Measurements from ENCODE around the gene YTHDC1. TPM values are rescaled to one million over a fixed set of nuclear protein-coding genes. Genes with fewer than 3 reads are reported as not detected.

YTHDC1 gene
- polyA plus RNA-seq, 4 donors, result 30.2 to 123 (median 34.2) TPM

DNA sequence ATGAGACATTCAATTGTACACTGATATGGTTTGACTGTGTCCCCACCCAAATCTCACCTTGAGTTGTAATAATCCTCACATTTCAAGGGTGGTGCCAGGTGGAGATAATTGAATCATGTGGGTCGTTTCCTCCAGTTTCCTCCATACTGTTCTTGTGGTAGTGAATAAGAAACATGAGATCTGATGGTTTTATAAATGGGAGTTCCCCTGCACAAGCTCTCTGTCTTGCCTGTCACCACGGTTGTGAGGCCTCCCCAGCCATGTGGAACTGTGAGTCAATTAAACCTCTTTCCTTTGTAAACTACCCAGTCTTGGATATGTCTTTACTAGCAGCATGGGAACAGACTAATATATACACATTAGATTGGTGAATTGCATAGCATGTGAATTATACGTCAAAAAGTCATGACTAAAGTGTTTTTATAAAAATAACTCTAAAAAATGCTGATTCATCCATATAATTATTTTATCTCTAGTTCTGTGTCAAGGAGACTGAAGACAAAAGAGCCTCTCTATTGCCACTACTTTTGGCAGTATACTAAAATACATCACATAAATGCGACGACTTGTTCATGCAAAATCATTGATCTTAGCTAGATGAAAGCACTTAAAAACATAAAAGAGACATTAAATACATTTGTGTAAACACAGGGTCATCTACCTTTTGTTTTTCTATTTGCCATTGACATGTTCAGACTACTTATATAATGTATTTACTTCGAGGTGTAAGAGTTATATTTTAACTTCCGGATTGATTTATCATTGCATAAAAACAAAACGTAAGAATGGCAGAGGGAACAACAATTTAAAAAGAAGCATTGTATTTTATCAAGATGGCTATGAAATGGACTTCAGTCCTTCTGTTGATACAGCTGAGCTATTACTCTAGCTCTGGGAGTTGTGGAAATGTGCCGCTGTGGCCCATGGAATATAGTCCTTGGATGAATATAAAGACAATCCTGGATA, 50.1 kb downstream of the YTHDC1 start:
- no peak overlapping the region for H3K4me3 ChIP-seq (ENCODE audit: low read depth in 1 of 3, low read length in 3 of 3)
- H3K36me3 ChIP-seq (ENCODE audit: control insufficient read depth in 3 of 3, insufficient read depth in 2 of 3, low read depth in 1 of 3, low read length in 3 of 3), result no peaks in the 10 kb centered on the region
- H3K27me3 ChIP-seq (ENCODE audit: control insufficient read depth in 3 of 3, insufficient read depth in 3 of 3, low read length in 3 of 3), result no peaks in the 10 kb centered on the region
- 41 to 60% (median 50%) methylated on average over 9 of the region's 9 CpGs for WGBS, 3 donors
- peak; percentile 11 to 19 for DNase-seq
- no peak for FAIRE-seq
- no peak overlapping the region for H3K27ac ChIP-seq (ENCODE audit: low read depth in 1 of 3, low read length in 2 of 3)
- no peaks in the 10 kb centered on the region for H3K4me1 ChIP-seq (ENCODE audit: control insufficient read depth in 3 of 3, insufficient read depth in 2 of 3, low read depth in 1 of 3, low read length in 2 of 3)
- H3K9me3 ChIP-seq (ENCODE audit: control insufficient read depth in 2 of 2, insufficient read depth in 1 of 2, low read depth in 1 of 2, low read length in 1 of 2), result no peaks in the 10 kb centered on the region

GRCh38 chr4:68297137-68297536, 52.8 kb downstream of the YTHDC1 start:
- no peaks in the 10 kb centered on the region for H3K4me1 ChIP-seq (ENCODE audit: control insufficient read depth in 3 of 3, insufficient read depth in 2 of 3, low read depth in 1 of 3, low read length in 2 of 3)
- peaks cover 0 to 2% of the 10 kb centered on the region in 2 donors for H3K9me3 ChIP-seq (ENCODE audit: control insufficient read depth in 2 of 2, insufficient read depth in 1 of 2, low read depth in 1 of 2, low read length in 1 of 2)
- FAIRE-seq (no peak), DNase-seq (no peak)
- H3K27ac ChIP-seq (ENCODE audit: low read depth in 1 of 3, low read length in 2 of 3), result no peak overlapping the region
- no peaks in the 10 kb centered on the region for H3K27me3 ChIP-seq (ENCODE audit: control insufficient read depth in 3 of 3, insufficient read depth in 3 of 3, low read length in 3 of 3)
- WGBS, 3 donors, result 89 to 96% (median 93%) methylated on average over 4 of the region's 4 CpGs
- no peak overlapping the region for H3K4me3 ChIP-seq (ENCODE audit: low read depth in 1 of 3, low read length in 3 of 3)
- no peaks in the 10 kb centered on the region for H3K36me3 ChIP-seq (ENCODE audit: control insufficient read depth in 3 of 3, insufficient read depth in 2 of 3, low read depth in 1 of 3, low read length in 3 of 3)

DNA sequence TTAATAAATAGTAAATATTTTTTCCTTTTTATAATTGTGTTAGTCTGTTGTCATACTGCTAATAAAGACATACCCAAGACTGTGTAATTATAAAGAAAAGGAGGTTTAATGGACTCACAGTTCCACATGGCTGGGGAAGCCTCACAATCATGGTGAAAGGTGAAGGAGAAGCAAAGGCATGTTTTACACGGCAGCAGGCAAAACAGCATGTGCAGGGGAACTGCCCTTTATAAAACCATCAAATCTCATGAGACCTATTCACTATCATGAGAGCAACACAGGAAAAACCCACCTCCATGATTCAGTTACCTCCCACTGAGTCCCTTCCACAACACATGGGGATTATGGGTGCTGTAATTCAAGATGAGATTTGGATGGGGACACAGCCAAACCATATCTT, 58.6 kb downstream of the YTHDC1 start:
- FAIRE-seq (no peak), DNase-seq (no peak)
- H3K9me3 ChIP-seq (ENCODE audit: control insufficient read depth in 2 of 2, insufficient read depth in 1 of 2, low read depth in 1 of 2, low read length in 1 of 2), result peaks cover 0 to 10% of the 10 kb centered on the region in 2 donors
- WGBS, 3 donors, result 89 to 100% (median 90%) methylated on average over 1 of the region's 1 CpG
- no peaks in the 10 kb centered on the region for H3K36me3 ChIP-seq (ENCODE audit: control insufficient read depth in 3 of 3, insufficient read depth in 2 of 3, low read depth in 1 of 3, low read length in 3 of 3)
- H3K27ac ChIP-seq (ENCODE audit: low read depth in 1 of 3, low read length in 2 of 3), result no peak overlapping the region
- peaks cover 0 to 3% (median 0%) of the 10 kb centered on the region in 3 donors for H3K27me3 ChIP-seq (ENCODE audit: control insufficient read depth in 3 of 3, insufficient read depth in 3 of 3, low read length in 3 of 3)
- H3K4me1 ChIP-seq (ENCODE audit: control insufficient read depth in 3 of 3, insufficient read depth in 2 of 3, low read depth in 1 of 3, low read length in 2 of 3), result peaks cover 0 to 11% (median 0%) of the 10 kb centered on the region in 3 donors
- no peak overlapping the region for H3K4me3 ChIP-seq (ENCODE audit: low read depth in 1 of 3, low read length in 3 of 3)

DNA sequence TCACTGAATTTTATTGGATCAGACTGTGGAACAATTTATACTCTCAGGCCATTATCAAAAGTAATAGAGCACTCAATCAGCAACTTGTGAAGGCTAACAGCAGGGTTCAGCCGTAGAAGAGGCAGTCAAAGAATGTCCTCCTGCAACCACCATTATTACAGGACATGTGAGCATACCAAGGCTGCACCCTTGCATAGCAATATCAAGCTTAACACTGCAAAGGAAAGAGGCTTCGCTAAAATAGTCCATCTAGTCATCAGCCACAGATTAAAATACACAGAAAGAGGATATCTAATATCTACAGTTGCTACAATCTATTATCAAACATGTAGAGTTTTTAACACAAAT, 61.5 kb downstream of the YTHDC1 start:
- no peak overlapping the region for H3K27ac ChIP-seq (ENCODE audit: low read depth in 1 of 3, low read length in 2 of 3)
- H3K36me3 ChIP-seq (ENCODE audit: control insufficient read depth in 3 of 3, insufficient read depth in 2 of 3, low read depth in 1 of 3, low read length in 3 of 3), result no peaks in the 10 kb centered on the region
- H3K27me3 ChIP-seq (ENCODE audit: control insufficient read depth in 3 of 3, insufficient read depth in 3 of 3, low read length in 3 of 3), result peaks cover 0 to 3% (median 0%) of the 10 kb centered on the region in 3 donors
- FAIRE-seq, result no peak
- 73 to 77% (median 76%) methylated on average over 2 of the region's 2 CpGs for WGBS, 3 donors
- no peak for DNase-seq
- peaks cover 0 to 11% (median 0%) of the 10 kb centered on the region in 3 donors for H3K4me1 ChIP-seq (ENCODE audit: control insufficient read depth in 3 of 3, insufficient read depth in 2 of 3, low read depth in 1 of 3, low read length in 2 of 3)
- H3K9me3 ChIP-seq (ENCODE audit: control insufficient read depth in 2 of 2, insufficient read depth in 1 of 2, low read depth in 1 of 2, low read length in 1 of 2), result peaks cover 0 to 10% of the 10 kb centered on the region in 2 donors
- H3K4me3 ChIP-seq (ENCODE audit: low read depth in 1 of 3, low read length in 3 of 3), result no peak overlapping the region

- no peak for FAIRE-seq
- Histone ChIP-seq H3K27ac (ENCODE audit: low read depth in 1 of 3, low read length in 2 of 3) (no peak overlapping the region), H3K27me3 (ENCODE audit: control insufficient read depth in 3 of 3, insufficient read depth in 3 of 3, low read length in 3 of 3) (peaks cover 0 to 3% (median 0%) of the 10 kb centered on the region in 3 donors), H3K9me3 (ENCODE audit: control insufficient read depth in 2 of 2, insufficient read depth in 1 of 2, low read depth in 1 of 2, low read length in 1 of 2) (peaks cover 0 to 10% of the 10 kb centered on the region in 2 donors), H3K4me1 (ENCODE audit: control insufficient read depth in 3 of 3, insufficient read depth in 2 of 3, low read depth in 1 of 3, low read length in 2 of 3) (peaks cover 0 to 15% (median 0%) of the 10 kb centered on the region in 3 donors), H3K36me3 (ENCODE audit: control insufficient read depth in 3 of 3, insufficient read depth in 2 of 3, low read depth in 1 of 3, low read length in 3 of 3) (no peaks in the 10 kb centered on the region), H3K4me3 (ENCODE audit: low read depth in 1 of 3, low read length in 3 of 3) (no peak overlapping the region)
- peak in 1 of 2 donors; percentile 8 for DNase-seq
- WGBS, 3 donors, result 55 to 73% (median 59%) methylated on average over 3 of the region's 3 CpGs
Observed at GRCh38 chr4:68287704-68288392, 62.0 kb downstream of the YTHDC1 start.

GRCh38 chr4:68283714-68284113, 66.2 kb downstream of the YTHDC1 start:
- Histone ChIP-seq H3K27ac (ENCODE audit: low read depth in 1 of 3, low read length in 2 of 3) (no peak overlapping the region), H3K4me3 (ENCODE audit: low read depth in 1 of 3, low read length in 3 of 3) (no peak overlapping the region), H3K4me1 (ENCODE audit: control insufficient read depth in 3 of 3, insufficient read depth in 2 of 3, low read depth in 1 of 3, low read length in 2 of 3) (peaks cover 0 to 25% (median 0%) of the 10 kb centered on the region in 3 donors), H3K36me3 (ENCODE audit: control insufficient read depth in 3 of 3, insufficient read depth in 2 of 3, low read depth in 1 of 3, low read length in 3 of 3) (no peaks in the 10 kb centered on the region), H3K27me3 (ENCODE audit: control insufficient read depth in 3 of 3, insufficient read depth in 3 of 3, low read length in 3 of 3) (peaks cover 0 to 3% (median 0%) of the 10 kb centered on the region in 3 donors), H3K9me3 (ENCODE audit: control insufficient read depth in 2 of 2, insufficient read depth in 1 of 2, low read depth in 1 of 2, low read length in 1 of 2) (no peaks in the 10 kb centered on the region)
- 82 to 89% (median 89%) methylated on average over 3 of the region's 3 CpGs for WGBS, 3 donors
- DNase-seq, result no peak
- no peak for FAIRE-seq

GRCh38 chr4:68283095-68283494, 66.8 kb downstream of the YTHDC1 start:
- H3K4me3 ChIP-seq (ENCODE audit: low read depth in 1 of 3, low read length in 3 of 3), result no peak overlapping the region
- DNase-seq (peak in 1 of 2 donors; percentile 23), FAIRE-seq (no peak)
- WGBS, 3 donors, result 63 to 81% (median 75%) methylated on average over 2 of the region's 2 CpGs
- peaks cover 0 to 3% (median 0%) of the 10 kb centered on the region in 3 donors for H3K27me3 ChIP-seq (ENCODE audit: control insufficient read depth in 3 of 3, insufficient read depth in 3 of 3, low read length in 3 of 3)
- no peaks in the 10 kb centered on the region for H3K9me3 ChIP-seq (ENCODE audit: control insufficient read depth in 2 of 2, insufficient read depth in 1 of 2, low read depth in 1 of 2, low read length in 1 of 2)
- H3K27ac ChIP-seq (ENCODE audit: low read depth in 1 of 3, low read length in 2 of 3), result peak overlapping the region in 1 of 3 donors; percentile 41
- peaks cover 0 to 19% (median 0%) of the 10 kb centered on the region in 3 donors for H3K4me1 ChIP-seq (ENCODE audit: control insufficient read depth in 3 of 3, insufficient read depth in 2 of 3, low read depth in 1 of 3, low read length in 2 of 3)
- H3K36me3 ChIP-seq (ENCODE audit: control insufficient read depth in 3 of 3, insufficient read depth in 2 of 3, low read depth in 1 of 3, low read length in 3 of 3), result no peaks in the 10 kb centered on the region

Measured in small intestine (tissue), 7 donors.